GM19238 (cell line): Measurements from ENCODE around the gene NUP205.
"Not testable (repeated sequence)": the region's sequence is repeated elsewhere in the genome, so short reads cannot be mapped to it uniquely, and the experiment has no call there.

ENCODE experiments used
- DNase-seq: peaks from one replicate; pipeline ENCODE4 v3.0.0; 2011; ENCODE audit warnings: low spot score; ENCODE audit not compliant: insufficient read length

Gene NUP205

GRCh38 chr7:135667626-135668025, 109.9 kb downstream of the NUP205 start:
- DNase-seq, result not testable (repeated sequence)

- DNase-seq, result not testable (repeated sequence)
These were observed 111.2 kb downstream of the NUP205 start for GRCh38 chr7:135668852-135669395.

GRCh38 chr7:135669774-135670173, 112.1 kb downstream of the NUP205 start:
- DNase-seq, result no peak

GRCh38 chr7:135670179-135670578, 112.5 kb downstream of the NUP205 start:
- DNase-seq, result no peak

GRCh38 chr7:135672560-135673359, 115.0 kb downstream of the NUP205 start:
- DNase-seq, result no peak

GRCh38 chr7:135673360-135673706, 115.6 kb downstream of the NUP205 start:
- no peak for DNase-seq

- no peak for DNase-seq
These were observed 121.2 kb downstream of the NUP205 start for GRCh38 chr7:135678612-135679575.

GRCh38 chr7:135681762-135682161, 124.0 kb downstream of the NUP205 start:
- no peak for DNase-seq

GRCh38 chr7:135682191-135682590, 124.5 kb downstream of the NUP205 start:
- DNase-seq, result no peak

GRCh38 chr7:135683609-135684008, 125.9 kb downstream of the NUP205 start:
- DNase-seq, result no peak

- no peak for DNase-seq
These were observed 126.4 kb downstream of the NUP205 start for GRCh38 chr7:135684136-135684535.

GRCh38 chr7:135684699-135685098, 127.0 kb downstream of the NUP205 start:
- DNase-seq, result no peak

GRCh38 chr7:135685306-135686084, 127.8 kb downstream of the NUP205 start:
- DNase-seq, result no peak

GRCh38 chr7:135687466-135687865, 129.7 kb downstream of the NUP205 start:
- no peak for DNase-seq

- no peak for DNase-seq
These were observed 132.8 kb downstream of the NUP205 start for GRCh38 chr7:135690566-135690965.

- no peak for DNase-seq
These were observed 134.3 kb downstream of the NUP205 start for GRCh38 chr7:135692055-135692454.

GRCh38 chr7:135692606-135693005, 134.9 kb downstream of the NUP205 start:
- DNase-seq, result not testable (repeated sequence)

- no peak for DNase-seq
These were observed 135.8 kb downstream of the NUP205 start for GRCh38 chr7:135693558-135693957.

GRCh38 chr7:135697276-135698049, 139.7 kb downstream of the NUP205 start:
- no peak for DNase-seq
